Measurements from ENCODE around the gene SEPSECS. TPM values are rescaled to one million over a fixed set of nuclear protein-coding genes. Genes with fewer than 3 reads are reported as not detected.

The SEPSECS gene
- polyA plus RNA-seq, 1 donor (not counting 4 experiments of a cell fraction or from before 2014, with no cell fraction given) = 6.6 TPM

- no peaks in the 10 kb centered on the region for H3K4me1 ChIP-seq (ENCODE audit: control insufficient read depth, extremely low read depth, insufficient read depth, low read length)
- H3K9me1 ChIP-seq (ENCODE audit: control insufficient read depth, extremely low read depth, insufficient read depth, low read length) = no peaks in the 10 kb centered on the region
- dilution Hi-C loops (cut with MboI; ENCODE audit: extremely low pct_ligation_motif_present, low sequenced_read_pairs) = no loop called here
- H3K9ac ChIP-seq (ENCODE audit: control insufficient read depth, extremely low read depth, insufficient read depth, low read length) = no peak overlapping the region
- TF ChIP-seq EZH2 (IDR thresholded peaks at IDR 0.05; ENCODE audit: low read length) = no peak
- TF ChIP-seq, protein P1, sequence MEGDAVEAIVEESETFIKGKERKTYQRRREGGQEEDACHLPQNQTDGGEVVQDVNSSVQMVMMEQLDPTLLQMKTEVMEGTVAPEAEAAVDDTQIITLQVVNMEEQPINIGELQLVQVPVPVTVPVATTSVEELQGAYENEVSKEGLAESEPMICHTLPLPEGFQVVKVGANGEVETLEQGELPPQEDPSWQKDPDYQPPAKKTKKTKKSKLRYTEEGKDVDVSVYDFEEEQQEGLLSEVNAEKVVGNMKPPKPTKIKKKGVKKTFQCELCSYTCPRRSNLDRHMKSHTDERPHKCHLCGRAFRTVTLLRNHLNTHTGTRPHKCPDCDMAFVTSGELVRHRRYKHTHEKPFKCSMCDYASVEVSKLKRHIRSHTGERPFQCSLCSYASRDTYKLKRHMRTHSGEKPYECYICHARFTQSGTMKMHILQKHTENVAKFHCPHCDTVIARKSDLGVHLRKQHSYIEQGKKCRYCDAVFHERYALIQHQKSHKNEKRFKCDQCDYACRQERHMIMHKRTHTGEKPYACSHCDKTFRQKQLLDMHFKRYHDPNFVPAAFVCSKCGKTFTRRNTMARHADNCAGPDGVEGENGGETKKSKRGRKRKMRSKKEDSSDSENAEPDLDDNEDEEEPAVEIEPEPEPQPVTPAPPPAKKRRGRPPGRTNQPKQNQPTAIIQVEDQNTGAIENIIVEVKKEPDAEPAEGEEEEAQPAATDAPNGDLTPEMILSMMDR (optimal IDR thresholded peaks at IDR 0.05 in 1 of 3, IDR thresholded peaks at IDR 0.05 in 1 of 3, conservative IDR thresholded peaks at IDR 0.05 in 1 of 3; ENCODE audit: extremely low read depth in 1 of 3, insufficient read depth in 2 of 3, low read length in 3 of 3) = no peak
- no peaks in the 10 kb centered on the region for H3K27me3 ChIP-seq (ENCODE audit: control insufficient read depth, extremely low read depth, insufficient read depth, low read length)
- H4K20me1 ChIP-seq (ENCODE audit: control insufficient read depth, extremely low read depth, insufficient read depth, low read length) = no peaks in the 10 kb centered on the region
- H3K36me3 ChIP-seq (ENCODE audit: control insufficient read depth in 2 of 2, extremely low read depth in 1 of 2, insufficient read depth in 2 of 2, low read length in 2 of 2) = no peaks in the 10 kb centered on the region
- FAIRE-seq = no peak
- no peak overlapping the region for H3K27ac ChIP-seq (ENCODE audit: control insufficient read depth, insufficient read depth, low read length)
- H3K9me3 ChIP-seq (ENCODE audit: control insufficient read depth, low read depth, low read length) = no peaks in the 10 kb centered on the region
- no peaks in the 10 kb centered on the region for H3K79me2 ChIP-seq (ENCODE audit: control insufficient read depth, insufficient read depth, low read length)
- no peak overlapping the region for H3K4me2 ChIP-seq (ENCODE audit: control insufficient read depth, extremely low read depth, insufficient read depth, low read depth, low read length)
- no peak for DNase-seq (ENCODE audit: low read depth, low spot score)
- H2AFZ ChIP-seq (ENCODE audit: control insufficient read depth, low read length) = no peak overlapping the region
- no peak overlapping the region for H3K4me3 ChIP-seq (ENCODE audit: control insufficient read depth in 2 of 3, extremely low read depth in 1 of 3, insufficient read depth in 2 of 3, low read depth in 1 of 3, low read length in 3 of 3)
Observed at GRCh38 chr4:25131381-25131780, 28.9 kb downstream of the SEPSECS start.

- FAIRE-seq (no peak), DNase-seq (ENCODE audit: low read depth, low spot score) (no peak)
- Histone ChIP-seq H3K79me2 (ENCODE audit: control insufficient read depth, insufficient read depth, low read length) (no peaks in the 10 kb centered on the region), H2AFZ (ENCODE audit: control insufficient read depth, low read length) (no peak overlapping the region), H3K4me3 (ENCODE audit: control insufficient read depth in 2 of 3, extremely low read depth in 1 of 3, insufficient read depth in 2 of 3, low read depth in 1 of 3, low read length in 3 of 3) (no peak overlapping the region), H3K27ac (ENCODE audit: control insufficient read depth, insufficient read depth, low read length) (no peak overlapping the region), H4K20me1 (ENCODE audit: control insufficient read depth, extremely low read depth, insufficient read depth, low read length) (no peaks in the 10 kb centered on the region), H3K36me3 (ENCODE audit: control insufficient read depth in 2 of 2, extremely low read depth in 1 of 2, insufficient read depth in 2 of 2, low read length in 2 of 2) (no peaks in the 10 kb centered on the region), H3K27me3 (ENCODE audit: control insufficient read depth, extremely low read depth, insufficient read depth, low read length) (no peaks in the 10 kb centered on the region), H3K9me3 (ENCODE audit: control insufficient read depth, low read depth, low read length) (no peaks in the 10 kb centered on the region), H3K9me1 (ENCODE audit: control insufficient read depth, extremely low read depth, insufficient read depth, low read length) (no peaks in the 10 kb centered on the region), H3K9ac (ENCODE audit: control insufficient read depth, extremely low read depth, insufficient read depth, low read length) (no peak overlapping the region), H3K4me2 (ENCODE audit: control insufficient read depth, extremely low read depth, insufficient read depth, low read depth, low read length) (no peak overlapping the region), H3K4me1 (ENCODE audit: control insufficient read depth, extremely low read depth, insufficient read depth, low read length) (no peaks in the 10 kb centered on the region)
- TF ChIP-seq EZH2 (IDR thresholded peaks at IDR 0.05; ENCODE audit: low read length) = no peak
- TF ChIP-seq, protein P1 (optimal IDR thresholded peaks at IDR 0.05 in 1 of 3, IDR thresholded peaks at IDR 0.05 in 1 of 3, conservative IDR thresholded peaks at IDR 0.05 in 1 of 3; ENCODE audit: extremely low read depth in 1 of 3, insufficient read depth in 2 of 3, low read length in 3 of 3) = no peak
- dilution Hi-C loops (cut with MboI; ENCODE audit: extremely low pct_ligation_motif_present, low sequenced_read_pairs) = no loop called here
Observed at GRCh38 chr4:25129917-25130316, 30.3 kb downstream of the SEPSECS start.

All from keratinocyte (primary cell).